ENCODE measurements around the gene LSM14A.

LSM14A gene

DNA sequence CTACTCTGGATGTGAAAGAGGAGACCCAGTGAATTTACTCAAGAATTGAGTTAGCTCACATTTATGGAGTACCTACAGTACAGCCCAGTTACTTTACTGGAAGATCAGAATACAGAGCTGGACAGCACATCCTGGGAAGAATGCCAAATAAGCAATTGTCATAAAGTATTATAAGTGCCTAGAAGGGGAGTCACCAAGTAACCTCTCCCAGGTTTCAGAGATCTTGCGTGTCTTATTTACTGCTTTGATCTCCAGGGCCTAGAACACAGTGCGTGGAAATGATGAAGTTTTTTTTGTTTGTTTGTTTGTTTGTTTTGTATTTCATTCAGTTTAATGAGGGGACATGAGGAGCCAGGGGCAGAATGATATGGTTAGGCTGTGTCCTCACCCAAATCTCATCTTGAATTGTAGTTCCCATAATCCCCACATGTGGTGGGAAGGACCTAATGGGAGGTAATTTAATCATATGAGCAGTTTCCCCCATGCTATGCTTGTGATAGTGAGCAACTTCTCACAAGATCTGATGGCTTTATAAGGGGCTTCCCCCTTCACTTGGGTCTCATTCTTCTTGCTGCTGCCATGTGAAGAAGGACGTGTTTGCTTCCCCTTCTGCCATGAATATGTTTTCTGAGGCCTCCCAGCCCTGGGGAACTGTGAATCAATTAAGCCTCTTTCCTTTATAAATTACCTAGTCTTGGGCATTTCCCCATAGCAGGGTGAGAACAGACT is 87.2 kb downstream of the LSM14A start:
- no peak for DNase-seq (ENCODE audit: low read depth)
- TF ChIP-seq, protein P1, sequence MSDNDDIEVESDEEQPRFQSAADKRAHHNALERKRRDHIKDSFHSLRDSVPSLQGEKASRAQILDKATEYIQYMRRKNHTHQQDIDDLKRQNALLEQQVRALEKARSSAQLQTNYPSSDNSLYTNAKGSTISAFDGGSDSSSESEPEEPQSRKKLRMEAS (IDR thresholded peaks at IDR 0.05; ENCODE audit: low read depth, low read length), result no peak
- no peak for TF ChIP-seq POLR2A (IDR thresholded peaks at IDR 0.05; ENCODE audit: extremely low read depth, insufficient read length)
- TF ChIP-seq MYC (IDR thresholded peaks at IDR 0.05; ENCODE audit: low read depth, low read length), result no peak
- TF ChIP-seq, protein P2, sequence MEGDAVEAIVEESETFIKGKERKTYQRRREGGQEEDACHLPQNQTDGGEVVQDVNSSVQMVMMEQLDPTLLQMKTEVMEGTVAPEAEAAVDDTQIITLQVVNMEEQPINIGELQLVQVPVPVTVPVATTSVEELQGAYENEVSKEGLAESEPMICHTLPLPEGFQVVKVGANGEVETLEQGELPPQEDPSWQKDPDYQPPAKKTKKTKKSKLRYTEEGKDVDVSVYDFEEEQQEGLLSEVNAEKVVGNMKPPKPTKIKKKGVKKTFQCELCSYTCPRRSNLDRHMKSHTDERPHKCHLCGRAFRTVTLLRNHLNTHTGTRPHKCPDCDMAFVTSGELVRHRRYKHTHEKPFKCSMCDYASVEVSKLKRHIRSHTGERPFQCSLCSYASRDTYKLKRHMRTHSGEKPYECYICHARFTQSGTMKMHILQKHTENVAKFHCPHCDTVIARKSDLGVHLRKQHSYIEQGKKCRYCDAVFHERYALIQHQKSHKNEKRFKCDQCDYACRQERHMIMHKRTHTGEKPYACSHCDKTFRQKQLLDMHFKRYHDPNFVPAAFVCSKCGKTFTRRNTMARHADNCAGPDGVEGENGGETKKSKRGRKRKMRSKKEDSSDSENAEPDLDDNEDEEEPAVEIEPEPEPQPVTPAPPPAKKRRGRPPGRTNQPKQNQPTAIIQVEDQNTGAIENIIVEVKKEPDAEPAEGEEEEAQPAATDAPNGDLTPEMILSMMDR (IDR thresholded peaks at IDR 0.05; ENCODE audit: low read depth, low read length), result no peak
- H3K4me3 ChIP-seq (ENCODE audit: low read depth, low read length), result no peak overlapping the region

DNA sequence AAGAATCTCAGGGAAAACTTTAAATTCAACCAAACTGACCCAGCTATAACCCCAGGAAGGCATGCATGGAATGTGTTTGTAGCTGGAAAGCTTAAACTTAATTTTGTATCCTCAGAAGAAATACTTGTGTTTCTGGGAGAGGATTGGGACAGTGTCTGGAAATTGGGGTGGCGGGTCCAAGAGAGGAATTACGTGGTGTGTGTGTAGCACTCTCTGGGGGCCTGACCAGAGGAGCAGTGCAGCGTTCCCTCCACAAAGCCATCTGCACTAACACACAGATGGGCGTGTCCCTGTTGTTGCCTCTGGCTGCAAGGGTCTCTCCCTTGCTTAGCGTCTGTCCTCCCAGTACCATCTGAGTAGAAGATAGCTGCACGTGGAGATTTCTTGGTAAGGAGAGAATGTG is 88.5 kb downstream of the LSM14A start:
- DNase-seq (ENCODE audit: low read depth), result no peak
- TF ChIP-seq MYC (IDR thresholded peaks at IDR 0.05; ENCODE audit: low read depth, low read length) (no peak), POLR2A (IDR thresholded peaks at IDR 0.05; ENCODE audit: extremely low read depth, insufficient read length) (no peak)
- TF ChIP-seq, protein P1 (IDR thresholded peaks at IDR 0.05; ENCODE audit: low read depth, low read length), result no peak
- TF ChIP-seq, protein P2 (IDR thresholded peaks at IDR 0.05; ENCODE audit: low read depth, low read length), result no peak
- H3K4me3 ChIP-seq (ENCODE audit: low read depth, low read length), result no peak overlapping the region

DNA sequence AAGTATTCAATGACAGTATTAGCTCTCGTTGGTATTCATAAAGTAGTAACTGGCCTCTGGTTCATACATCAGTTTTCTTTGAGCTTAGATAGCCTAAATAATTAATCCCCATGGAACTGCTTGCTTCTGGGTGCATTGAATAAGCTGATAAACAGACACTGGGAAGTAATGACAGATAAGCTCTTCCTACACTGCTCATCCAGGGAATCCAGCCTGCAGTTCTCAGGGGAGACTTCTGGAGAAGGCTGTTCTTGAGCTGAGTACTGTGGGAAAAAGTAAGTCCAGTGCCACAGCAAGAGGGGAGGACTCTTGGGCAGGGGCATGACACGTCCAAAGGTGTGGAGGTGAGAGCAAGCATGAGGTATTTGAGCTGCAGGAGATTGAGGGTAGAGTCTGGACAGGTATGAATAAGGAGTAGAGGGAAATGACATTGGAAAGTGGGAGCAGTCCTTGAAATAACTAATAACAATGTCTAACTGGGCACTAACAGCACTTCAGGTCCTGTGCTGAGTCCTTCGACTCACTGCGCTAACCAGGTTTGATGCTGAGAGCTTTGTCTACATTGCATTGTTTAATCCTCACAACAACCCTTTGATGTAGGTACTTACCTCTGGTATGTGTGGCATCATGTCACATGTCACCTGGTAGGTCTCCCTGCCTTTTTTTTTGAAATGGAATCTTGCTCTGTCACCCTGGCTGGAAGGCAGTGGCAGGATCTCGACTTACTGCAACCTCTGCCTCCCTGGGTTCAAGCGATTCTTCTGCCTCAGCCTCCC is 89.2 kb downstream of the LSM14A start:
- TF ChIP-seq POLR2A (IDR thresholded peaks at IDR 0.05; ENCODE audit: extremely low read depth, insufficient read length), result no peak
- TF ChIP-seq MYC (IDR thresholded peaks at IDR 0.05; ENCODE audit: low read depth, low read length), result no peak
- TF ChIP-seq, protein P2 (IDR thresholded peaks at IDR 0.05; ENCODE audit: low read depth, low read length), result no peak
- TF ChIP-seq, protein P1 (IDR thresholded peaks at IDR 0.05; ENCODE audit: low read depth, low read length), result no peak
- no peak for DNase-seq (ENCODE audit: low read depth)
- no peak overlapping the region for H3K4me3 ChIP-seq (ENCODE audit: low read depth, low read length)

DNA sequence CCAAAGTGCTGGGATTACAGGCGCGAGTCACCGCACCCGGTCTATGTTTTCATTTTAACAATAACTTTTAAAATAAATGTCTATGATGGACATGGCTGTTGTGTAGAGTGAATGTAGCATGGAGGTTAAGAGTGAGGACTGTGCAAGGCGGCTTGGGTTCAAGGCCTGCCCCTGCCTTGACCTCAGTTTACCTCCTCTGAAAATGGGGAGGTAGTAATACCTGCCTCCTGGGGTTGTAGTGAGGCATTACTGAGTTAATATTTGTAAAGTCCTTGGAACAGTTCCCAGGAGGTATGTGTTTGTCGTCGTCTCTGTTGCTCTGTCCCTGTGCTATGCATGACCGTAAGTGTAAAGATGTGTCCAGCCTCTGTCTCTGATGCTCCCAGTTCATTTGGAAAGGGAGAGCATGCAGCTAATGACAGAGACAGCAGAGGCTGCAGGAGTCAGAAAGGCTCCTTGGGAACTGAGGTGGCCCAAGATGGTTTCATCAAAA is 91.5 kb downstream of the LSM14A start:
- no peak overlapping the region for H3K4me3 ChIP-seq (ENCODE audit: low read depth, low read length)
- DNase-seq (ENCODE audit: low read depth), result no peak
- TF ChIP-seq POLR2A (IDR thresholded peaks at IDR 0.05; ENCODE audit: extremely low read depth, insufficient read length) (no peak), MYC (IDR thresholded peaks at IDR 0.05; ENCODE audit: low read depth, low read length) (no peak)
- TF ChIP-seq, protein P1 (IDR thresholded peaks at IDR 0.05; ENCODE audit: low read depth, low read length), result no peak
- TF ChIP-seq, protein P2 (IDR thresholded peaks at IDR 0.05; ENCODE audit: low read depth, low read length), result no peak

DNA sequence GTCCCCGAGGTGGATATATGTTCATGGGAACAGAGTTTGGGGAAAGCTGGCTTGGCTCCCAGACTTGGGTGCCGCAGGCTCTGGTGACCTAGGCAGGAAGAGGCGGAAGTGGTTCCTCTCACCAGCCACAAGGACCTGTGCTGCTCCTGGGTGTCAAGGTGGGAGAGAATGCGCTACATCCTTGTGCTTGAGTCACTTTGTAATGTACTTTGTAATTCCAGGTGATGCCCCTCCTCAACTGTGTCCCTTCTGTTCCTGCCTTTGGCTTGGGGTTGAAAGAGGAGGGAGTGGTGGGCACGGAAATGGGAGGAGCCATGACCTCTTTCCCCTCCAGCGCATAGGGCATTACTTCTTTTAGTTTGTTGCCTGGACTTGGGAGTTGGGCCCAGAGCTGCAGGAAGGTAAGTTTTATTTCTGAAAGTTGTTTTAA is 92.9 kb downstream of the LSM14A start:
- H3K4me3 ChIP-seq (ENCODE audit: low read depth, low read length), result no peak overlapping the region
- DNase-seq (ENCODE audit: low read depth), result no peak

More for the DNA sequence above, 92.9 kb downstream of the LSM14A start:
- TF ChIP-seq MYC (IDR thresholded peaks at IDR 0.05; ENCODE audit: low read depth, low read length) (no peak), POLR2A (IDR thresholded peaks at IDR 0.05; ENCODE audit: extremely low read depth, insufficient read length) (no peak)
- TF ChIP-seq, protein P2 (IDR thresholded peaks at IDR 0.05; ENCODE audit: low read depth, low read length), result no peak

All from NB4 (cell line).